D721Med (cell line): ENCODE data around the gene CDC34.

ENCODE experiments used
- DNase-seq: peaks from one replicate; pipeline ENCODE4 v3.0.0; 2011; ENCODE audit warnings: low spot score; ENCODE audit not compliant: insufficient read length
- FAIRE-seq: peaks from 2 replicates; lab custom pipeline; 2011; peaks lifted over from hg19 to GRCh38; lab: Jason Lieb, UNC
- TF ChIP-seq, protein P1 (sequence below): IDR thresholded peaks from 2 replicates; pipeline ENCODE4 v1.5.1; 2012; ENCODE audit warnings: mild to moderate bottlenecking, control low read depth; ENCODE audit not compliant: insufficient read depth; ENCODE audit errors: missing control alignments

The CDC34 gene

GRCh38 chr19:573519-573825 lies 41.9 kb downstream of the CDC34 start:
- FAIRE-seq = no peak
- TF ChIP-seq, protein P1, sequence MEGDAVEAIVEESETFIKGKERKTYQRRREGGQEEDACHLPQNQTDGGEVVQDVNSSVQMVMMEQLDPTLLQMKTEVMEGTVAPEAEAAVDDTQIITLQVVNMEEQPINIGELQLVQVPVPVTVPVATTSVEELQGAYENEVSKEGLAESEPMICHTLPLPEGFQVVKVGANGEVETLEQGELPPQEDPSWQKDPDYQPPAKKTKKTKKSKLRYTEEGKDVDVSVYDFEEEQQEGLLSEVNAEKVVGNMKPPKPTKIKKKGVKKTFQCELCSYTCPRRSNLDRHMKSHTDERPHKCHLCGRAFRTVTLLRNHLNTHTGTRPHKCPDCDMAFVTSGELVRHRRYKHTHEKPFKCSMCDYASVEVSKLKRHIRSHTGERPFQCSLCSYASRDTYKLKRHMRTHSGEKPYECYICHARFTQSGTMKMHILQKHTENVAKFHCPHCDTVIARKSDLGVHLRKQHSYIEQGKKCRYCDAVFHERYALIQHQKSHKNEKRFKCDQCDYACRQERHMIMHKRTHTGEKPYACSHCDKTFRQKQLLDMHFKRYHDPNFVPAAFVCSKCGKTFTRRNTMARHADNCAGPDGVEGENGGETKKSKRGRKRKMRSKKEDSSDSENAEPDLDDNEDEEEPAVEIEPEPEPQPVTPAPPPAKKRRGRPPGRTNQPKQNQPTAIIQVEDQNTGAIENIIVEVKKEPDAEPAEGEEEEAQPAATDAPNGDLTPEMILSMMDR = no peak
- no peak for DNase-seq

GRCh38 chr19:574658-575526 lies 43.3 kb downstream of the CDC34 start:
- TF ChIP-seq, protein P1 = no peak
- FAIRE-seq = no peak
- DNase-seq = no peak

GRCh38 chr19:575527-576506 lies 44.3 kb downstream of the CDC34 start:
- no peak for FAIRE-seq
- no peak for DNase-seq
- TF ChIP-seq, protein P1 = no peak

DNA sequence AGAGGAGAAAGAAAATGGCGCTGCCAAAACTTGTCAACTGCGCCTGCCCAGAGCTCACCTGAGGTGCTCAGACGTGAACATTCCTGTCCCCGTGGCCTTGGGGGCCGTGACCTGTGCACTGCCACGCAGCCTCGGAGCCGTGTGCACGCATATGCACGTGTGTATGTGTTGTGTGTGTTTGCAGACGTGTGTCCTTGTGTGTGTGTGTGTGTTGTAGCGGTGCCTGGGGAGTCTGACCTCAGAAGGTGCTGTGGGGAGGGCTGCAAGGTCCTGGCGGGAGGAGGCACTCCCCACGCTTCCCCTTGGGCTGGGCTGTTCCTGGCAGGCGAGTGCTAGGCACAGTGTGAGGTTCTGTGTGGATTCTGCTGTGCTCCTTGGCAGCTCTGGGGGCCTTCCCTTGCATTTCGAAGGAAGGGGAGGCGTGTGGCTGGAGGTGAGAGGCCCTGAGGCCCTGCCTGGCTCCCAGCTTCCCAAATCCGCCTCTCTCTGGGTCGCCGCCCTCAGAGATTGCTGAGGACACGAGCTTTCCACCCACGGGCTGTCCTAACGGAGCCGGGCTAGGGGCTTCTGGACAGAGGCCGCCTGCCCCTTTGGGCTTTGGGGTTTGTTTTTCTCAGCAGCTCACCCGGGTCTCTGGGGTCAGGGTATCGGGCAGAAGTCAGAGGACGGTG lies 45.3 kb downstream of the CDC34 start:
- DNase-seq (no peak), FAIRE-seq (no peak)
- TF ChIP-seq, protein P1 = no peak

- TF ChIP-seq, protein P1 = no peak
- no peak for FAIRE-seq
- no peak for DNase-seq
Measured at GRCh38 chr19:577439-578392, 46.2 kb downstream of the CDC34 start.
